ENCODE results near the gene RABL6. TPM values are rescaled to one million over a fixed set of nuclear protein-coding genes. Genes with fewer than 3 reads are reported as not detected.

RABL6 gene
- total and polyA plus RNA-seq, 2 donors (not counting 1 experiment from before 2014, with no cell fraction given), result 36.8 to 59.6 TPM

- no peak within 1 kb of the TSS for H3K27ac ChIP-seq (ENCODE audit: insufficient read depth, low read length)
- no peaks in the 10 kb centered on the region for H4K20me1 ChIP-seq (ENCODE audit: control insufficient read depth, extremely low read depth, insufficient read depth, low read length)
- H3K79me2 ChIP-seq (ENCODE audit: control insufficient read depth, insufficient read depth, low read length), result no peaks in the 10 kb centered on the region
- no peak within 1 kb of the TSS for H3K4me2 ChIP-seq (ENCODE audit: extremely low read depth, insufficient read depth, low read length)
- H3K9me3 ChIP-seq (ENCODE audit: control insufficient read depth, insufficient read depth, low read depth, low read length), result no peaks in the 10 kb centered on the region
- no peak within 1 kb of the TSS for H2AFZ ChIP-seq (ENCODE audit: low read length)
- H3K27me3 ChIP-seq (ENCODE audit: control insufficient read depth, insufficient read depth, low read length), result no peaks in the 10 kb centered on the region
- H3K4me3 ChIP-seq (replicated peaks in 1 of 4; ENCODE audit: control extremely low read depth in 1 of 4, insufficient read depth in 1 of 4, low read depth in 3 of 4, low read length in 4 of 4), result no peak within 1 kb of the TSS
- no peak for DNase-seq (ENCODE audit: low read depth in 2 of 2)
- no peak within 1 kb of the TSS for H3K9ac ChIP-seq (ENCODE audit: insufficient read depth, low read length)
- peaks cover 3% of the 10 kb centered on the region for H3K4me1 ChIP-seq (ENCODE audit: control insufficient read depth, extremely low read depth, insufficient read depth, low read length)
- peaks cover 15% of the 10 kb centered on the region for H3K36me3 ChIP-seq (ENCODE audit: control insufficient read depth, insufficient read depth, low read length)
- no peak for TF ChIP-seq CTCF (conservative IDR thresholded peaks at IDR 0.05 in 1 of 2, IDR thresholded peaks at IDR 0.05 in 1 of 2; ENCODE audit: low read depth in 1 of 2, low read length in 2 of 2)
- no peak for TF ChIP-seq EZH2 (IDR thresholded peaks at IDR 0.05; ENCODE audit: low read length, missing control alignments)
These were observed 44.4 kb downstream of the RABL6 start, which contains the start of gene MAMDC4 for GRCh38 chr9:136851941-136852663. Gene MAMDC4, plus strand, starts transcription at chr9:136852346. Its CDS starts 71 bp downstream, at chr9:136852417.

- H3K4me1 ChIP-seq (ENCODE audit: control insufficient read depth, extremely low read depth, insufficient read depth, low read length), result peaks cover 3% of the 10 kb centered on the region
- H3K4me3 ChIP-seq (replicated peaks in 1 of 4; ENCODE audit: control extremely low read depth in 1 of 4, insufficient read depth in 1 of 4, low read depth in 3 of 4, low read length in 4 of 4), result no peak overlapping the region
- H4K20me1 ChIP-seq (ENCODE audit: control insufficient read depth, extremely low read depth, insufficient read depth, low read length), result no peaks in the 10 kb centered on the region
- no peak overlapping the region for H3K27ac ChIP-seq (ENCODE audit: insufficient read depth, low read length)
- H3K27me3 ChIP-seq (ENCODE audit: control insufficient read depth, insufficient read depth, low read length), result no peaks in the 10 kb centered on the region
- H3K79me2 ChIP-seq (ENCODE audit: control insufficient read depth, insufficient read depth, low read length), result no peaks in the 10 kb centered on the region
- no peak for DNase-seq (ENCODE audit: low read depth in 2 of 2)
- H3K36me3 ChIP-seq (ENCODE audit: control insufficient read depth, insufficient read depth, low read length), result peaks cover 15% of the 10 kb centered on the region
- no peak overlapping the region for H3K4me2 ChIP-seq (ENCODE audit: extremely low read depth, insufficient read depth, low read length)
- H3K9me3 ChIP-seq (ENCODE audit: control insufficient read depth, insufficient read depth, low read depth, low read length), result no peaks in the 10 kb centered on the region
- H3K9ac ChIP-seq (ENCODE audit: insufficient read depth, low read length), result no peak overlapping the region
- no peak overlapping the region for H2AFZ ChIP-seq (ENCODE audit: low read length)
- no peak for TF ChIP-seq CTCF (conservative IDR thresholded peaks at IDR 0.05 in 1 of 2, IDR thresholded peaks at IDR 0.05 in 1 of 2; ENCODE audit: low read depth in 1 of 2, low read length in 2 of 2)
- TF ChIP-seq EZH2 (IDR thresholded peaks at IDR 0.05; ENCODE audit: low read length, missing control alignments), result no peak
These were observed 45.2 kb downstream of the RABL6 start for GRCh38 chr9:136852664-136853595.

- Histone ChIP-seq H3K36me3 (ENCODE audit: control insufficient read depth, insufficient read depth, low read length) (peaks cover 17% of the 10 kb centered on the region), H2AFZ (ENCODE audit: low read length) (no peak overlapping the region), H3K9me3 (ENCODE audit: control insufficient read depth, insufficient read depth, low read depth, low read length) (no peaks in the 10 kb centered on the region), H3K4me1 (ENCODE audit: control insufficient read depth, extremely low read depth, insufficient read depth, low read length) (peaks cover 3% of the 10 kb centered on the region), H4K20me1 (ENCODE audit: control insufficient read depth, extremely low read depth, insufficient read depth, low read length) (no peaks in the 10 kb centered on the region), H3K4me3 (replicated peaks in 1 of 4; ENCODE audit: control extremely low read depth in 1 of 4, insufficient read depth in 1 of 4, low read depth in 3 of 4, low read length in 4 of 4) (no peak overlapping the region), H3K79me2 (ENCODE audit: control insufficient read depth, insufficient read depth, low read length) (no peaks in the 10 kb centered on the region), H3K27me3 (ENCODE audit: control insufficient read depth, insufficient read depth, low read length) (no peaks in the 10 kb centered on the region), H3K4me2 (ENCODE audit: extremely low read depth, insufficient read depth, low read length) (no peak overlapping the region), H3K9ac (ENCODE audit: insufficient read depth, low read length) (no peak overlapping the region), H3K27ac (ENCODE audit: insufficient read depth, low read length) (no peak overlapping the region)
- TF ChIP-seq EZH2 (IDR thresholded peaks at IDR 0.05; ENCODE audit: low read length, missing control alignments) (no peak), CTCF (conservative IDR thresholded peaks at IDR 0.05 in 1 of 2, IDR thresholded peaks at IDR 0.05 in 1 of 2; ENCODE audit: low read depth in 1 of 2, low read length in 2 of 2) (no peak)
- DNase-seq (ENCODE audit: low read depth in 2 of 2), result no peak
These were observed 45.9 kb downstream of the RABL6 start for GRCh38 chr9:136853596-136854112.
